Stimulated activated CD8-positive, alpha-beta memory T cell treated with anti-CD3 and anti-CD28 coated beads, Interleukin-7, amount 100 ng/mL, for 48 hours (primary cell): ENCODE data around the gene VSTM1.

Source experiments
- DNase-seq, 2 donors: peaks; one replicate each; pipeline ENCODE4 v3.0.0-alpha.2; 2020; ENCODE audit warnings: low read depth in 1 of 2; ENCODE audit errors: extremely low read depth in 1 of 2

The VSTM1 gene

DNA sequence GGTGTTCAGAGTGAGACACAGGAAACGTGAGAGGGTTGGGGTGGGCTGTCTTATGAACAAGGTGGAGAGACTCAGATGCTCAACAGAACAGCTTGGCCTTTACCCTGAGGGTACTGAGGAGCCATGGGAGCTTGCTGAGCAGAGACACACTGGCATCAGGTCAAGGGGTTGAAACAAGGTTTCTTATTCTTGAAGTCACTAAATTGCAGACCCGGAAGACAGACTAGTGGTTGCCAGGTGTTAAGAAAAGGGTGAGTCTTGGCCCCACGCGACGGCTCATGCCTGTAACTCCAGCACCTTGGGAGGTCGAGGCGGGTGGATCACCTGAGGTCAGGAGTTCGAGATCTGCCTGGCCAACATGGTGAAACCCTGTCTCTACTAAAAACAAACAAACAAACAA, 49.8 kb downstream of the VSTM1 start:
- no peak for DNase-seq

DNA sequence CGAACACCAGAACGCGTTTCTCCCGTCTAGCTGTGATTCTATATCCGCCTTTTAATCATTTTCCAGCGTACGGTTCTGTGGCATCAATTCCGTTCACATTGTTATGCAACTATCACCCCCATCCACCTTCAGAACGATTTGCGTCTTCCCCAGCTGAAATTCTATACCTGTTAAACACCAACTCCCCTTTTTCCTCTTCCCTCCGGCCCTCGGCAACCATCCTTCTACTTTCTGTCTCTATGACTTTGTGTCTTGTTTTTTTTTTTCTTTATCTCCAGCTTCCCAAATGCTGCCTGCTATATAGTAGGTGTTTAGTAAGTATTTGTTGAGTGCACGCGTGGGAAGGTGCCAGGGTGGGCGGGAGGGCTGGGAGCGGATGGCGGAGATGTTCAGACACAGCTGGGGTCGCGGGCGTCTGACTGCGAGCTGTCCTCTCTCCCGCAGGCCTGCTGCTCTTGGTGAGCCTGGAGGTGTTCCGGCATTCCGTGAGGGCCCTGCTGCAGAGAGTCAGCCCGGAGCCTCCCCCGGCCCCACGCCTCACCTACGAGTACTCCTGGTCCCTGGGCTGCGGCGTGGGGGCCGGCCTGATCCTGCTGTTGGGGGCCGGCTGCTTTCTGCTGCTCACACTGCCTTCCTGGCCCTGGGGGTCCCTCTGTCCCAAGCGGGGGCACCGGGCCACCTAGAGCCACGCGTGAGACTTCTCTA, 52.0 kb downstream of the VSTM1 start:
- no peak for DNase-seq

DNA sequence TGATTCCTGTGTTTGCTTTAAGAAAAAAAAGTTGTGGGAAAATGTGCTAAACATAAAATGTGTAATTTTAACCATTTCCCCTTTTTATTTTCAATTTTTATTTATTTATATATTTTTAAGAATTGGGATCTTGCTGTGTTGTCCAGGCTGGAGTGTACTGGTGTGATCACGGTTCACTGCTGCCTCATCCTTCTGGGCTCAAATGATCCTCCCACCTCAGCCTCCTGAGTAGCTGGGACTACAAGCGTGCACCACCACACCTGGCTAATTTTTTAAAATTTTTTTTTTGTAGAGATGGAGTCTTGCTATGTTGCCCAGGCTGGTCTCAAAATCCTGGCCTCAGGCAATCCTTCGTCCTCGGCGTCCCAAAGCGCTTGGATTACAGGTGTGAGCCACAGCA, 53.2 kb downstream of the VSTM1 start:
- DNase-seq = no peak

DNA sequence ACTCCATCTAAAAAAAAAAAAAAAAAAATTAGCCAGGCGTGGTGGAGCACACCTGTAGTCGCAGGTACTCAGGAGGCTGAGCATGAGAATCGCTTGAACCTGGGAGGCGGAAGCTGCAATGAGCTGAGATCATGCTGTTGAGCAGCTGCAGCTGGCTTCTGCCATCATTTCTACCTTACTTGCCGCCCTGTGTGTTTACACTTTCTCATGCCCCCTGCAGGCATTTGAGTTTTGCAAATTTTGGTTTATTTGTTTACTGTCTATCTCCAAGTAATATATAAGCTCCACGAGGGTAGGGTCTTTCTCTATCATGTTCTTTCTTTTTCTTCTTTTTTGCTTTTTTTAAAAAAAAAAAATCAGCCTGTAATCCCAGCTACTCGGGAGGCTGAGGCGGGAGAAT, 54.3 kb downstream of the VSTM1 start:
- DNase-seq = no peak

DNA sequence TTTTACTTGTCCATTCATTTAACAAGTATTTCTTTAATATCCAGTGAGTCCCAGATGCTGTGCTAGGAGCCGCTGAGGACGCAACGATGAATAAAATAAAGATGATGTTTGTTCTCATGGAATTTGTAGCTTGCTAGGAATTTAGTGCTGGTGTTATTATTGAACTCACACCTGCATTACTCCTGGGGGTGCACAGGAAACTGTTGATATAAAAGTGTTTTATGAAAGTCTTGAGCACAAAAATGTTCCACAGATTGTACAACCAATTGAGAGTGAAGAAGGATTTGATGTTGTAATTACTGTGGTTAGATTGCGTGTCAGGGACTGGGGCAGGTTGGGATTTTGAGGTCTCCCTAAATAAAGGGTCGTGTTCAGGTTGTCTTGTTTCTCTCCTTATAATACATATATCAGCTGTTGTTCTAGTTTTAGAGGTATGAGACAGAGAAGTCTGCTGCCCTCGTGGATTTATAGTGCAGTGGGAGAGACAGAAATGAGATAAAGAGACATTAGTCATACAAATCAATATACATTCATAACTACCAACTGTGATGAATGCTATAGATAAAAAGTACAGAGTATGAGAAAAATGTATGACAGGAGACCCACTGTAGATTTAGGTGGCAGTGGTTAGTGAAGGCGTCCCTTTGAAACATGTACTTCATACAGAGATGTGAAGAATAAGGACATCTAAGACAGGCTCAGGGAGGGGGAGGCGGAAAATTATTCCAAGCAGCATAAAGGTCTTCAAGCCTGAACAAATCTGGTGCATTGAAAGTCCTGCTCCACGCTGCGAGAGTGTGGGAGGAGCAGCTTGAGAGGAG, 61.0 kb downstream of the VSTM1 start:
- DNase-seq = no peak

DNA sequence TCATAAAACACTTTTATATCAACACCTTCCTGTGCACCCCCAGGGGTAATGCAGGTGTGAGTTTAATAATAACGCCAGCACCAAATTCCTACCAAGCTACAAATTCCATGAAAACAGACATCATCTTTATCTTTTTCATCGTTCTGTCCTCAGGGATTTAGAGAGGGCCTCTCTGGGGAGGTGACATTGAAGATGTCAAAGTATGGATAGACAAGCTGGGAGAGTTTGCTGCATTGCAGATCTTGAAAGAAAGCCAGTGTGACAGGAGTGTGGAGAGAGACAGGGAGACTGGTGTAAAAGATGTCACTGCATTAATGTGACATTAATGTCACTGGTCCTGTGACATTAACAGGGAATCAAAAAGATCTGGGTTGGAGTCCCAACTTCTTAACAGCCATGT, 62.2 kb downstream of the VSTM1 start:
- DNase-seq = no peak

DNA sequence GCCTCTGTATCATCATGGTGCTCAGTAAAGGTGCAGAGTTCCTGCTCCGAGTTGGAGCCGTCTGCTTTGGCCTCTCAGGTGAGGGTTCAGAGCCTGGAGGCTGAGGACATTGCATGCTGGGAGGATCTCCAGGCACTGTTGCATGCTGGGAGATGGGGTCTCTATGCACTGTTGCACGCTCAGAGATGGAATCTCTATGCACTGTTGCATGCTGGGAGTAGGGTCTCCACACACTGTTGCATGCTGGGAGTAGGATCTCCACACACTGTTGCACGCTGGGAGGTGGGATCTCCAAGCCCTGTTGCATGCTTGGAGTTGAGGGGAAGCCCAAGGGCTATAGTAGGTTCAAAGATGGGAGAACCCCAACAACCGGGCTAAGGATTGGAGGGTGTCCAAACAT, 64.0 kb downstream of the VSTM1 start:
- no peak for DNase-seq

DNA sequence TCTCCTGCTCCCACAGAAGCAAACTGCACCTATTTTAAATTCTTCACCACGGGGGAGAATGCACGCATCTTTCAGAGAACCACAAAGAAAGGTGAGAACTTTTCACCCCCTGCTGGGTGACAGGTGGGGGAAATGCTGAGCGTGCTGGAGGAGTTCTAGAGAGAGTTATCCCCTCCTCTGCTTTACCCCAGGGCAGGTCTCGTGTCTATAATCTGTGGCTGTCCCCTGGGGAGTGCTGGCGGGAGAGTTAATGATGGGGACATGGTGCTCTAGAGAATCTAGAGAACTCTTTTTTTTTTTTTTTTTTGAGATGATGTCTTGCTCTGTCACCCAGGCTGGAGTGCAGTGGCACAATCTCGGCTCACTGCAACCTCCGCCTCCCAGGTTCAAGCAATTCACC, 65.5 kb downstream of the VSTM1 start:
- DNase-seq = no peak

DNA sequence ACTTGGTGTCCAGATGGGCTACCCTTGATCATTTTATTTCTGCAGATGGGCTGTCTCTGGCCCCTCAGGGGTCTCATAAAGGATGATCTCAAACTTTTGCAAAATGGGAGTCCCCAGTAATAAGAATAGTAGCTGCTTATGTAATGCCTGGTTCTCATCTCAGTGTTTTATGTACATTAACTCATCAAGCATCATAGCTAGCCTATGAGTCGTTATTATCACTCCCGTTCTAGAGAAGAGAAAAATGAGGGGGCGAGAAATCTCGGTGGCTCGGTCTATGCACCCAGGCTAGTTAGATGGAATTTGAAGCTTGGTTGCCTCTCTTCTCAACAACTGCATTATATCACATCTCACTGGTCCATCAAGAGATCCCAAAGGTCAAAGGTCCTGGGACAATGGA, 68.9 kb downstream of the VSTM1 start:
- DNase-seq = no peak

DNA sequence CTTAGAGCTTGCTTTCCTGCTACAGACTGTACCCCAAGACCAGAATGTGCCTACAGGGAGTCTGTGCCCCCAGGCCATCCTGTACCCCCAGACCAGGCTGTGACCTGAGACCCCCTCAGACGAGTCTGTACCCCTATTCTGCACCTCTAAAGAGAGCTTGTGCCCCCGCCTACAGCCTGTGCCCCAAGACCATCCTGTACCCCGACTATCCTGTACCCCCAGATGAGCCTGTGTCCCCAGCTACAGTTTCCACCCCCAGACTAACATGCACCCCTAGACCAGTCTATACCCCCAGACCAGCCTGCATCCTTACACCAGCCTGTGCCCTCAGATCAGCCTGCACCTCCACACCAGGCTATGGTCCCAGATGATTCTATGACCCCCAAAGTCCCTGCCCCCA, 70.2 kb downstream of the VSTM1 start:
- no peak for DNase-seq

DNA sequence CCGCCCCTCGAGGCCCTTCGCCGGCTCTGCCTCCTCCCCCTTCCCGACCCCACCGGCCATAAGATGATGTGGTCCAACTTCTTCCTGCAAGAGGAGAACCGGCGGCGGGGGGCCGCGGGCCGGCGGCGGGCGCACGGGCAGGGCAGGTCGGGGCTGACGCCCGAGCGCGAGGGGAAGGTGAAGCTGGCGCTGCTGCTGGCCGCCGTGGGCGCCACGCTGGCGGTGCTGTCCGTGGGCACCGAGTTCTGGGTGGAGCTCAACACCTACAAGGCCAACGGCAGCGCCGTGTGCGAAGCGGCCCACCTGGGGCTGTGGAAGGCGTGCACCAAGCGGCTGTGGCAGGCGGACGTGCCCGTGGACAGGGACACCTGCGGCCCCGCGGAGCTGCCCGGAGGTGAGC, 70.9 kb downstream of the VSTM1 start:
- DNase-seq = no peak

DNA sequence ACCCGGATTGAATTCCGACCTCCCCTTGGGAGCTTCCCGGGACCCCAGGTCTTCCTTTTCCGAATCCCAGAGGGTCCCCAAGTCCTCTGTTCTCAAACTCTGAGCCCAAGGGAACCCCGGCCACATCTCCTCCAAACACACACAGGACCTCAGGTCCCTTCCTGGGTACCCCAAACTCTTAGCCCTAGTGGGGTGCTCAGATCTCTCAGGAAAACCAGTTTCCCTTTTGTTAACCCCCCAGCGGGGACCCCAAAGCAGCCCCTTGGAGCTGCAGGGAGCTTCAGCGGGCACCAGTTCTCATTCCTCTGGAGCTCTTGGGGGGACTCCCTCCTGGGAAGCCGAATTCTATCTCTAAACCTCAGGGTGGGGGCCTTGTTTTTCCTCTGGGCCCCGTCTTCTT, 71.5 kb downstream of the VSTM1 start:
- DNase-seq = no peak

DNA sequence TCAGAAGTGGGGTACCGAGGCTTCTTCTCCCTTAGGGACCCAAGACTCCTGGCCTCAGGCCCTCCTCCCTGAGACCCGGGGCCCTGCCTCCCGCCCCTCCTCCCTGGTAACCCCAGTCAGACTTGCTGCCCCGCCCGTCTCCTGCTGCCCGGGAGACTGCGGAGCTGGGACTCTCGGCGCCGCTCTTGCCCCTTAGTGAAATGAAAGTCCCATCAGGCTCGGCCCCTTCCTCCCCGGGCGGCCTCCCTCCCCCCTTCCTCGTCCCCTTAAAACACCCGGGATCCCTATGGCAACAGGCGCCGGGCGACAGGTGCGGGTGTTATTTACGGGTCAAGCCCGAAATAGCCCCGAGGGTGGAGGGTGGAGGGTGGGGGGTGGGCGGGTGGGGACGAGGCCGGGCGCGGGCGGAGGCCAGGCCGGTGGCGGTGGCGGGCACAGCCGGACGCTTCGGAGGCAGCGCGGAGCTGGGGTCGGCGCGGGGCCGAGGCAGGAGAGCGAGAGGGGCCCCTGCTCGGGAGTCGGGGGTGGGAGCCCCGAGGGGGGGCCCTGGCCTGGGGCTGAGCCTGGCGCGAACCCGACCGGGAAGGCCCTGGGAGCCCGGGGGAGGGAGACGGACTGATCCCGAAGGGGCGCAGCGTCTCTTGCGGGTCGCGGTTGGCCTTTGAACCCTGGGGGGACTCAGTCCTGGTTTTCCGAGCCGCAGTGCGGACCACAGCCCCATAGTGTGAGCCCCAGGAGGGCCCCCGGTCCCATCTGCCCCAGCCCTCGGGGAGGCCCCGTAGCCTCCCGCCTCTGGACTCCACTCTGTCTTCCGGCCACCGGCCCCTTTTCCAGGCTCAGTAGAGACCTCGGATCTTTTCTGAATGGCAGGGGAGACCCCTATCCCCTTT, 72.2 kb downstream of the VSTM1 start, which contains the start of gene CACNG6:
CACNG6 (plus strand) TSS at position 414 of the 890 bp plus-strand sequence. CDS start 1,241 bp downstream, outside the sequence.
- no peak for DNase-seq
